ENCODE data around the gene CNNM3.

Gene CNNM3

GRCh38 chr2:96815326-96816126 is 542 bp upstream of the CNNM3 start (continued):
- peak; percentile 70 for TF ChIP-seq ZBTB17 (tag by site-specific recombination; IDR thresholded peaks at IDR 0.05)
- TF ChIP-seq KLF16 (tag by site-specific recombination; IDR thresholded peaks at IDR 0.05): no peak
- no peak for TF ChIP-seq ZNF558 (tag by site-specific recombination; IDR thresholded peaks at IDR 0.05)
- no peak for TF ChIP-seq PRDM1 (tag by site-specific recombination; IDR thresholded peaks at IDR 0.05)
- no peak for TF ChIP-seq ZNF362 (tag by site-specific recombination; IDR thresholded peaks at IDR 0.05)
- TF ChIP-seq ZNF510 (tag by site-specific recombination; IDR thresholded peaks at IDR 0.05; ENCODE audit: insufficient replicate concordance): no peak
- TF ChIP-seq, protein P1, sequence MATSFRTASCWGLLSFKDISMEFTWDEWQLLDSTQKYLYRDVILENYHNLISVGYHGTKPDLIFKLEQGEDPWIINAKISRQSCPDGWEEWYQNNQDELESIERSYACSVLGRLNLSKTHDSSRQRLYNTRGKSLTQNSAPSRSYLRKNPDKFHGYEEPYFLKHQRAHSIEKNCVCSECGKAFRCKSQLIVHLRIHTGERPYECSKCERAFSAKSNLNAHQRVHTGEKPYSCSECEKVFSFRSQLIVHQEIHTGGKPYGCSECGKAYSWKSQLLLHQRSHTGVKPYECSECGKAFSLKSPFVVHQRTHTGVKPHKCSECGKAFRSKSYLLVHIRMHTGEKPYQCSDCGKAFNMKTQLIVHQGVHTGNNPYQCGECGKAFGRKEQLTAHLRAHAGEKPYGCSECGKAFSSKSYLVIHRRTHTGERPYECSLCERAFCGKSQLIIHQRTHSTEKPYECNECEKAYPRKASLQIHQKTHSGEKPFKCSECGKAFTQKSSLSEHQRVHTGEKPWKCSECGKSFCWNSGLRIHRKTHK (tag by site-specific recombination; IDR thresholded peaks at IDR 0.05): no peak
- peak; percentile 70 for TF ChIP-seq IKZF3 (tag by site-specific recombination; IDR thresholded peaks at IDR 0.05)
- TF ChIP-seq ZBTB20 (tag by site-specific recombination; IDR thresholded peaks at IDR 0.05): peak; percentile 38; the same call in 1 of the 2 replicates
- TF ChIP-seq ZSCAN18 (tag by site-specific recombination; IDR thresholded peaks at IDR 0.05): no peak
- TF ChIP-seq, protein P2, sequence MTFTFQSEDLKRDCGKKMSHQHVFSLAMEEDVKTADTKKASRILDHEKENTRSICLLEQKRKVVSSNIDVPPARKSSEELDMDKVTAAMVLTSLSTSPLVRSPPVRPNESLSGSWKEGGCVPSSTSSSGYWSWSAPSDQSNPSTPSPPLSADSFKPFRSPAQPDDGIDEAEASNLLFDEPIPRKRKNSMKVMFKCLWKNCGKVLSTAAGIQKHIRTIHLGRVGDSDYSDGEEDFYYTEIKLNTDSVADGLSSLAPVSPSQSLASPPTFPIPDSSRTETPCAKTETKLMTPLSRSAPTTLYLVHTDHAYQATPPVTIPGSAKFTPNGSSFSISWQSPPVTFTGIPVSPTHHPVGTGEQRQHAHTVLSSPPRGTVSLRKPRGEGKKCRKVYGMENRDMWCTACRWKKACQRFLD (tag by site-specific recombination; IDR thresholded peaks at IDR 0.05): no peak
- TF ChIP-seq, protein P3, sequence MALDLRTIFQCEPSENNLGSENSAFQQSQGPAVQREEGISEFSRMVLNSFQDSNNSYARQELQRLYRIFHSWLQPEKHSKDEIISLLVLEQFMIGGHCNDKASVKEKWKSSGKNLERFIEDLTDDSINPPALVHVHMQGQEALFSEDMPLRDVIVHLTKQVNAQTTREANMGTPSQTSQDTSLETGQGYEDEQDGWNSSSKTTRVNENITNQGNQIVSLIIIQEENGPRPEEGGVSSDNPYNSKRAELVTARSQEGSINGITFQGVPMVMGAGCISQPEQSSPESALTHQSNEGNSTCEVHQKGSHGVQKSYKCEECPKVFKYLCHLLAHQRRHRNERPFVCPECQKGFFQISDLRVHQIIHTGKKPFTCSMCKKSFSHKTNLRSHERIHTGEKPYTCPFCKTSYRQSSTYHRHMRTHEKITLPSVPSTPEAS (tag by site-specific recombination; IDR thresholded peaks at IDR 0.05): no peak
- no peak for TF ChIP-seq OVOL3 (tag by site-specific recombination; IDR thresholded peaks at IDR 0.05)
- 0 out of 2 replicates have a peak, but pooled peaks have one; percentile 22 for TF ChIP-seq ZNF2 (tag by site-specific recombination; IDR thresholded peaks at IDR 0.05)
- TF ChIP-seq ZNF132 (tag by site-specific recombination; IDR thresholded peaks at IDR 0.05; ENCODE audit: borderline replicate concordance): no peak
- TF ChIP-seq ZNF354C (tag by site-specific recombination; IDR thresholded peaks at IDR 0.05; ENCODE audit: borderline replicate concordance, low read depth): no peak
- TF ChIP-seq ZNF610 (tag by site-specific recombination; IDR thresholded peaks at IDR 0.05; ENCODE audit: borderline replicate concordance): no peak
- TF ChIP-seq HOXC10 (CRISPR knock-in tag; IDR thresholded peaks at IDR 0.05): no peak
- no peak for TF ChIP-seq KLF9 (tag by site-specific recombination; IDR thresholded peaks at IDR 0.05; ENCODE audit: low read depth)
- no peak for TF ChIP-seq SETDB1 (IDR thresholded peaks at IDR 0.05; ENCODE audit: insufficient read length, low read length)
- TF ChIP-seq, protein P4, sequence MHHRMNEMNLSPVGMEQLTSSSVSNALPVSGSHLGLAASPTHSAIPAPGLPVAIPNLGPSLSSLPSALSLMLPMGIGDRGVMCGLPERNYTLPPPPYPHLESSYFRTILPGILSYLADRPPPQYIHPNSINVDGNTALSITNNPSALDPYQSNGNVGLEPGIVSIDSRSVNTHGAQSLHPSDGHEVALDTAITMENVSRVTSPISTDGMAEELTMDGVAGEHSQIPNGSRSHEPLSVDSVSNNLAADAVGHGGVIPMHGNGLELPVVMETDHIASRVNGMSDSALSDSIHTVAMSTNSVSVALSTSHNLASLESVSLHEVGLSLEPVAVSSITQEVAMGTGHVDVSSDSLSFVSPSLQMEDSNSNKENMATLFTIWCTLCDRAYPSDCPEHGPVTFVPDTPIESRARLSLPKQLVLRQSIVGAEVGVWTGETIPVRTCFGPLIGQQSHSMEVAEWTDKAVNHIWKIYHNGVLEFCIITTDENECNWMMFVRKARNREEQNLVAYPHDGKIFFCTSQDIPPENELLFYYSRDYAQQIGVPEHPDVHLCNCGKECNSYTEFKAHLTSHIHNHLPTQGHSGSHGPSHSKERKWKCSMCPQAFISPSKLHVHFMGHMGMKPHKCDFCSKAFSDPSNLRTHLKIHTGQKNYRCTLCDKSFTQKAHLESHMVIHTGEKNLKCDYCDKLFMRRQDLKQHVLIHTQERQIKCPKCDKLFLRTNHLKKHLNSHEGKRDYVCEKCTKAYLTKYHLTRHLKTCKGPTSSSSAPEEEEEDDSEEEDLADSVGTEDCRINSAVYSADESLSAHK (tag by site-specific recombination; IDR thresholded peaks at IDR 0.05): no peak
- no peak for TF ChIP-seq ZNF777 (tag by site-specific recombination; IDR thresholded peaks at IDR 0.05; ENCODE audit: borderline replicate concordance)
- no peak for TF ChIP-seq ZNF701 (tag by site-specific recombination; IDR thresholded peaks at IDR 0.05)
- no peak for TF ChIP-seq ZSCAN16 (tag by site-specific recombination; IDR thresholded peaks at IDR 0.05)
- no peak for TF ChIP-seq ZNF677 (tag by site-specific recombination; IDR thresholded peaks at IDR 0.05)
- no peak for TF ChIP-seq BCL11B (tag by site-specific recombination; IDR thresholded peaks at IDR 0.05; ENCODE audit: low read depth)
- no peak for TF ChIP-seq ATF2 (tag by site-specific recombination; IDR thresholded peaks at IDR 0.05; ENCODE audit: low read depth)
- no peak for TF ChIP-seq MEIS1 (CRISPR knock-in tag; IDR thresholded peaks at IDR 0.05; ENCODE audit: borderline replicate concordance)
- no peak for TF ChIP-seq MZF1 (tag by site-specific recombination; IDR thresholded peaks at IDR 0.05; ENCODE audit: borderline replicate concordance)
- no peak for TF ChIP-seq ZNF121 (tag by site-specific recombination; IDR thresholded peaks at IDR 0.05)
